Calu3 (cell line): ENCODE measurements around the gene LRP4. TPM values are rescaled to one million over a fixed set of nuclear protein-coding genes. Genes with fewer than 3 reads are reported as not detected.

Experiments
- BruUV-seq: library from RNA; stranded (reverse); fragments of 400-500 nt; replicated peaks from 2 replicates; lab custom pipeline; 2021; lab: Mats Ljungman, UMichigan
- CTCF ChIA-PET: fragments of 300-600 bp; sonication (Branson Sonifier 250); formaldehyde crosslinking; loops from one replicate; lab custom pipeline; 2022; ENCODE audit warnings: antibody characterized with exemption; lab: Charles Lee
- DNase-seq: peaks from one replicate; pipeline ENCODE4 v3.0.0; 2022
- H3K27ac Mint-ChIP-seq: one replicate; pipeline ENCODE4 v1.8.0; 2022; ENCODE audit warnings: mixed read lengths; ENCODE audit not compliant: unreplicated experiment
- H3K27me3 Mint-ChIP-seq: one replicate; pipeline ENCODE4 v1.8.0; 2022; ENCODE audit warnings: mixed read lengths; ENCODE audit not compliant: unreplicated experiment
- H3K36me3 Mint-ChIP-seq: one replicate; pipeline ENCODE4 v1.8.0; 2022; ENCODE audit warnings: mild to moderate bottlenecking, moderate library complexity, mixed read lengths; ENCODE audit not compliant: insufficient read depth, unreplicated experiment
- H3K4me1 Mint-ChIP-seq: one replicate; pipeline ENCODE4 v1.8.0; 2022; ENCODE audit warnings: mild to moderate bottlenecking, low read depth, mixed read lengths; ENCODE audit not compliant: unreplicated experiment
- H3K4me3 Mint-ChIP-seq: one replicate; pipeline ENCODE4 v1.8.0; 2022; ENCODE audit warnings: mild to moderate bottlenecking, low read depth, moderate library complexity, mixed read lengths; ENCODE audit not compliant: unreplicated experiment
- H3K9me3 Mint-ChIP-seq: one replicate; pipeline ENCODE4 v1.8.0; 2022; ENCODE audit warnings: low read depth, mixed read lengths; ENCODE audit not compliant: unreplicated experiment
- intact Hi-C: fragments of 100-400 bp; cut with micrococcal nuclease; formaldehyde crosslinking; loops from one replicate; pipeline ENCODE4 v1.10.0; 2022; ENCODE audit not compliant: unreplicated experiment
- total RNA-seq: library from RNA; stranded (reverse); gene quantifications from 2 replicates; pipeline ENCODE4 v1.2.3, GENCODE V29; 2022
- TF ChIP-seq, protein P1 (sequence below): fragments of 200-600 bp; IDR thresholded peaks from one replicate; pipeline ENCODE4 v1.8.0; 2022; ENCODE audit warnings: antibody characterized with exemption; ENCODE audit not compliant: unreplicated experiment

Gene LRP4
- total RNA-seq, 1 experiment from 2014 or later = 0.80 TPM

DNA sequence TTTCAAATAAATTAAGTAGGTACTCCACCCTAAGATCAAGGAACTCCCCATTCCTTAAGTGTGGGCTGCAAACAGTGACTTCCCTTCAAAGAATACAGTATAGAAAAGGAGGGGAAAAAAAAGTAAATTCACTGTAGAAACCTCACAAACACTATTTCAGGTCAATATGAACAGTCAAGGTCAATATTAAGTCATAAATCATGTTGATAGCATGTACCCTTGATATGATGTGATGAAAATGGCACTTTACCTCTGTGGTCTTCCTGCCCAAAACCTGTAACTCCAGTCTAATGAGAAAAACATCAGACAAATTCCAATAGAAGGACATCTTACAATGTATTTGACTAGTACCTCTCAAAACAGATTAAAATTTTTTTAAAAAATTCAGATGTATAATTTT lies 80.5 kb downstream of the LRP4 start:
- no peak for DNase-seq
- Mint-ChIP-seq H3K4me1 (peaks cover 16% of the 10 kb centered on the region), H3K9me3 (no peaks in the 10 kb centered on the region), H3K27ac (no peak overlapping the region), H3K4me3 (no peak overlapping the region), H3K36me3 (peaks cover under 1% of the 10 kb centered on the region), H3K27me3 (no peaks in the 10 kb centered on the region)
- intact Hi-C loops = no loop called here
- CTCF ChIA-PET = interaction anchor here (0.7 kb wide), 1 partner anchor 10 kb away, joined by 3 read pairs; no protein-coding TSS in a partner anchor
- BruUV-seq = no TSS peak
- TF ChIP-seq, protein P1, sequence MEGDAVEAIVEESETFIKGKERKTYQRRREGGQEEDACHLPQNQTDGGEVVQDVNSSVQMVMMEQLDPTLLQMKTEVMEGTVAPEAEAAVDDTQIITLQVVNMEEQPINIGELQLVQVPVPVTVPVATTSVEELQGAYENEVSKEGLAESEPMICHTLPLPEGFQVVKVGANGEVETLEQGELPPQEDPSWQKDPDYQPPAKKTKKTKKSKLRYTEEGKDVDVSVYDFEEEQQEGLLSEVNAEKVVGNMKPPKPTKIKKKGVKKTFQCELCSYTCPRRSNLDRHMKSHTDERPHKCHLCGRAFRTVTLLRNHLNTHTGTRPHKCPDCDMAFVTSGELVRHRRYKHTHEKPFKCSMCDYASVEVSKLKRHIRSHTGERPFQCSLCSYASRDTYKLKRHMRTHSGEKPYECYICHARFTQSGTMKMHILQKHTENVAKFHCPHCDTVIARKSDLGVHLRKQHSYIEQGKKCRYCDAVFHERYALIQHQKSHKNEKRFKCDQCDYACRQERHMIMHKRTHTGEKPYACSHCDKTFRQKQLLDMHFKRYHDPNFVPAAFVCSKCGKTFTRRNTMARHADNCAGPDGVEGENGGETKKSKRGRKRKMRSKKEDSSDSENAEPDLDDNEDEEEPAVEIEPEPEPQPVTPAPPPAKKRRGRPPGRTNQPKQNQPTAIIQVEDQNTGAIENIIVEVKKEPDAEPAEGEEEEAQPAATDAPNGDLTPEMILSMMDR = no peak

DNA sequence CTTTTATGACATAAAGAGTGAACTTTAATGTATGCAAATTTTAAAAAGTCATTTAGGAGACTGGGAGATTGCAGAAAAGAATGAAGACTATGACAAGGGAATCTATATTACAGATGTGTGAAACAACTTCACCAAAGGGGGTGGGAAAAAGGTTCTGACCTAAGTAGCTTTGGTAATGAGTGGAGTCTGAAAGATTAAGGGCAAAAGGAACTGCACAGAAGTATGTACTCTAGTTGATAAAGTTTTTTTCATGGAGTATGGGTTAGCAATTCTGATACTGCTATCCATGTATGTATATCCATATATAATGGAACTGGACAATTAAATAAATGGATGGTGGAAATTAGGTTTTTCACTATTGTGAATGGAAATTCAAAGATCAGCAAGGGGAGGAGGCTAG lies 81.5 kb downstream of the LRP4 start:
- DNase-seq = no peak
- no TSS peak for BruUV-seq
- H3K9me3 Mint-ChIP-seq = no peaks in the 10 kb centered on the region
- CTCF ChIA-PET = no interaction called here
- H3K36me3 Mint-ChIP-seq = no peaks in the 10 kb centered on the region
- no peak overlapping the region for H3K4me3 Mint-ChIP-seq
- peaks cover 18% of the 10 kb centered on the region for H3K4me1 Mint-ChIP-seq
- no peak overlapping the region for H3K27ac Mint-ChIP-seq
- TF ChIP-seq, protein P1 = no peak
- no peaks in the 10 kb centered on the region for H3K27me3 Mint-ChIP-seq
- intact Hi-C loops = no loop called here

DNA sequence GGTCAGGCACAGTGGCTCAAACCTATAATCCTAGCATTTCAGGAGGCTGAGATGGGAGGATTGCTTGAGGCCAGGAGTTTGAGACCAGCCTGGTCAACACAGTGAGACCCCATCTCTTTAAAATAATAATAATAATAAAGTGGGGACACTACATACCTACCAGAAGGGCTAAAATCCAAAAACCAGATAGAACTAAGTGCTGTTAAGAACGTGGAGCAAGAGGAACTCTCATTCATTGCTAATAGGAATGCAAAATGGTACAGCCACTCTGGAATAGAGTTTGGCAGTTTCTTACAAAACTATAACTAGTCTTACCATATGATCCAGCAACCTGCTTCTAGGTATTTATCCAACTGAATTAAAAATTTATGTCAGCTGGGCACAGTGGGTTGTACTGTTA lies 81.9 kb downstream of the LRP4 start:
- peaks cover 18% of the 10 kb centered on the region for H3K4me1 Mint-ChIP-seq
- TF ChIP-seq, protein P1 = no peak
- H3K27ac Mint-ChIP-seq = no peak overlapping the region
- CTCF ChIA-PET = no interaction called here
- no peak overlapping the region for H3K4me3 Mint-ChIP-seq
- H3K9me3 Mint-ChIP-seq = no peaks in the 10 kb centered on the region
- intact Hi-C loops = no loop called here
- DNase-seq = no peak
- BruUV-seq = no TSS peak
- H3K27me3 Mint-ChIP-seq = no peaks in the 10 kb centered on the region
- H3K36me3 Mint-ChIP-seq = no peaks in the 10 kb centered on the region

DNA sequence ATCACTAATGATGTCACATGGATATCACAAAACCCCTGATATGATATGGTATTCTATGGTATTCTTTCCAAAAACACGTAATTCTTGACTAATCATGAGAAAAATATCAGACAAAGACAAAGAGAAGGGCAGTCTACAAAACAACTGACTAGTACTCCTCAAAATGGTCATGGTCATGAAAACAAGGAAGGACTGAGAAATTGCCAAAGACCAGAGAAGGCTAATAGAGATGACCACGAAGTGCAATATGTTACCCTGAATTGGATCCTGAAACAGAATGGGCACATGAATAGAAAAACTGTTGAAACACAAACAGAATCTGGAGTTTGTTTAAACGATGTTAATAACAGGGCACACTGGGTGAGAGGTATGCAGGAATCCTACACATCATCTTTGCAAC lies 82.5 kb downstream of the LRP4 start:
- H3K27ac Mint-ChIP-seq = no peak overlapping the region
- CTCF ChIA-PET = no interaction called here

More for the DNA sequence above, 82.5 kb downstream of the LRP4 start:
- TF ChIP-seq, protein P1 = no peak
- Mint-ChIP-seq H3K36me3 (no peaks in the 10 kb centered on the region), H3K27me3 (no peaks in the 10 kb centered on the region), H3K4me3 (no peak overlapping the region), H3K9me3 (no peaks in the 10 kb centered on the region), H3K4me1 (peaks cover 18% of the 10 kb centered on the region)
- intact Hi-C loops = no loop called here
- BruUV-seq = no TSS peak
- DNase-seq = no peak
